Transverse colon (tissue), 4 donors: ENCODE measurements around the gene JUN. TPM values are rescaled to one million over a fixed set of nuclear protein-coding genes. Genes with fewer than 3 reads are reported as not detected.

Experiments
- DNase-seq: peaks from one replicate; pipeline ENCODE4 v3.0.0-alpha.2; 2019
- H3K27ac ChIP-seq, 4 donors: fragments of 200-600 bp; sonication (generic); 2 replicates each; pipeline ENCODE4 v1.5.1; 2016 to 2018; ENCODE audit warnings: inconsistent platforms in 4 of 4
- H3K27me3 ChIP-seq: fragments of 200-600 bp; sonication (generic); 2 replicates; pipeline ENCODE4 v1.5.1; 2017; ENCODE audit warnings: inconsistent platforms
- H3K36me3 ChIP-seq, 4 donors: fragments of 200-600 bp; sonication (generic); 2 replicates each; pipeline ENCODE4 v1.5.1; 2017 to 2019; ENCODE audit warnings: inconsistent platforms in 4 of 4
- H3K4me1 ChIP-seq, 4 donors: fragments of 200-600 bp; sonication (generic); 2 replicates each; pipeline ENCODE4 v1.5.1; 2017 to 2020; ENCODE audit warnings: inconsistent platforms in 4 of 4
- H3K4me3 ChIP-seq, 4 donors: fragments of 200-600 bp; sonication (generic); 1 replicate in 1 of 4; 2 replicates in 3 of 4; pipeline versions ENCODE4 v1.5.1 to v1.6.1; 2017 to 2019; ENCODE audit warnings: inconsistent platforms in 4 of 4
- H3K9me3 ChIP-seq, 2 donors: fragments of 200-600 bp; sonication (generic); 2 replicates each; pipeline ENCODE4 v1.5.1; 2017 to 2019; ENCODE audit warnings: inconsistent platforms in 2 of 2
- CTCF ChIP-seq, 5 experiments: fragments of 200-600 bp in 3 of 5; fragments of 450-650 bp in 2 of 5; sonication (generic) in 3 of 5; IDR thresholded peaks; 1 replicate in 2 of 5; 2 replicates in 3 of 5; pipeline ENCODE4 v1.5.1; 2016 to 2017; ENCODE audit warnings: antibody characterized with exemption in 5 of 5, inconsistent platforms in 3 of 5, mild to moderate bottlenecking in 2 of 5, moderate library complexity in 1 of 5
- EP300 ChIP-seq: sonication (generic); formaldehyde crosslinking; IDR thresholded peaks from one replicate; pipeline ENCODE4 v1.6.1; 2017; ENCODE audit warnings: antibody characterized with exemption, low read depth
- POLR2A ChIP-seq: fragments of 450-650 bp; IDR thresholded peaks from one replicate; pipeline ENCODE4 v1.6.1; 2016; ENCODE audit warnings: antibody characterized with exemption, mild to moderate bottlenecking, moderate library complexity
- POLR2AphosphoS5 ChIP-seq, 3 donors: sonication (generic); formaldehyde crosslinking; IDR thresholded peaks; one replicate each; pipeline ENCODE4 v1.6.1; 2016; ENCODE audit warnings: antibody characterized with exemption in 3 of 3
- WGBS, 2 donors: methylation state at CpG; one replicate each; pipeline ENCODE4 v1.1.5; 2018; ENCODE audit warnings: low coverage in 1 of 2; 5-methylcytosine and 5-hydroxymethylcytosine counted together
- in situ Hi-C, 4 donors: fragments of 200-750 bp; cut with MboI; loops; one replicate each; pipeline versions ENCODE4 v1.15.0 to v1.15.1; 2017; ENCODE audit warnings: low sequenced_read_pairs in 3 of 4, low pct_ligation_motif_present in 1 of 4, low pct_unique_long_range_greater_than_20kb in 1 of 4
- intact Hi-C: fragments of 100-400 bp; cut with DNase I; formaldehyde crosslinking; loops from one replicate; pipeline ENCODE4 v1.15.1; 2023; ENCODE audit warnings: low total_unique reads
- total RNA-seq, 4 donors: library from RNA; depleted of rRNA; stranded (reverse); fragments of >200 nt; gene quantifications; one replicate each; pipeline ENCODE4 v1.1.0, GENCODE V29; 2016

JUN gene
- total RNA-seq, 4 donors from 2014 or later: 315 to 440 (median 376) TPM

- no peak for TF ChIP-seq EP300
- no peak for TF ChIP-seq POLR2A
- TF ChIP-seq CTCF (IDR thresholded peaks at IDR 0.05): no peak
- TF ChIP-seq POLR2AphosphoS5 (IDR thresholded peaks at IDR 0.05): no peak
- no peaks in the 10 kb centered on the region for H3K9me3 ChIP-seq
- no peaks in the 10 kb centered on the region for H3K36me3 ChIP-seq
- WGBS, 2 donors: 54% methylated on average over 1 of the region's 1 CpG; no CpG with 5 or more reads in 1 of the 2 donors
- no peaks in the 10 kb centered on the region for H3K27me3 ChIP-seq
- DNase-seq: no peak
- peak overlapping the region; percentile 22 to 69 (median 62) for H3K27ac ChIP-seq
- H3K4me3 ChIP-seq: no peak overlapping the region
- in situ Hi-C loops (loop anchor here in 1 of 4 donors (25.0 kb wide), 1 partner anchor 938 kb away; no protein-coding TSS in a partner anchor), intact Hi-C loops (no loop called here)
- peaks cover under 1 to 12% (median 7%) of the 10 kb centered on the region in 4 donors for H3K4me1 ChIP-seq
Observed at GRCh38 chr1:58774027-58774426, 9.8 kb downstream of the JUN start.

GRCh38 chr1:58773406-58773840, 10.4 kb downstream of the JUN start:
- TF ChIP-seq EP300 (no peak), POLR2A (no peak), POLR2AphosphoS5 (IDR thresholded peaks at IDR 0.05) (no peak), CTCF (IDR thresholded peaks at IDR 0.05) (no peak)
- peak; percentile 35 for DNase-seq
- Histone ChIP-seq H3K27ac (peak overlapping the region; percentile 22 to 69 (median 62)), H3K27me3 (no peaks in the 10 kb centered on the region), H3K9me3 (no peaks in the 10 kb centered on the region), H3K4me3 (no peak overlapping the region), H3K4me1 (peaks cover 0 to 13% (median 7%) of the 10 kb centered on the region in 4 donors), H3K36me3 (no peaks in the 10 kb centered on the region)
- intact Hi-C loops (no loop called here), in situ Hi-C loops (loop anchor here in 1 of 4 donors (25.0 kb wide), 1 partner anchor 939 kb away; no protein-coding TSS in a partner anchor)
- WGBS, 2 donors: 0 to 7% methylated on average over 2 to 3 of the region's 3 CpGs

GRCh38 chr1:58769809-58770320, 14.0 kb downstream of the JUN start:
- Histone ChIP-seq H3K9me3 (no peaks in the 10 kb centered on the region), H3K36me3 (no peaks in the 10 kb centered on the region), H3K4me3 (no peak overlapping the region), H3K4me1 (peaks cover 0 to 13% (median 7%) of the 10 kb centered on the region in 4 donors), H3K27ac (no peak overlapping the region), H3K27me3 (no peaks in the 10 kb centered on the region)
- no peak for TF ChIP-seq POLR2A
- TF ChIP-seq EP300: no peak
- no peak for TF ChIP-seq POLR2AphosphoS5 (IDR thresholded peaks at IDR 0.05)
- TF ChIP-seq CTCF (IDR thresholded peaks at IDR 0.05): no peak
- 61 to 76% methylated on average over 7 to 9 of the region's 9 CpGs for WGBS, 2 donors
- intact Hi-C loops (loop anchor here (2.0 kb wide), 1 partner anchor 29 kb away; no protein-coding TSS in a partner anchor), in situ Hi-C loops (loop anchor here in 1 of 4 donors (25.0 kb wide), 1 partner anchor 942 kb away; no protein-coding TSS in a partner anchor)
- no peak for DNase-seq

- H3K4me1 ChIP-seq: peaks cover 0 to 13% (median 8%) of the 10 kb centered on the region in 4 donors
- in situ Hi-C loops: loop anchor here in 1 of 4 donors (25.0 kb wide), 1 partner anchor 943 kb away; no protein-coding TSS in a partner anchor
Observed at GRCh38 chr1:58768971-58769808, 14.7 kb downstream of the JUN start.

More at GRCh38 chr1:58768971-58769808, 14.7 kb downstream of the JUN start:
- Histone ChIP-seq H3K9me3 (no peaks in the 10 kb centered on the region), H3K27me3 (no peaks in the 10 kb centered on the region), H3K4me3 (no peak overlapping the region), H3K27ac (no peak overlapping the region), H3K36me3 (no peaks in the 10 kb centered on the region)
- intact Hi-C loops: loop anchor here (2.0 kb wide), 1 partner anchor 28 kb away; no protein-coding TSS in a partner anchor
- peak; percentile 78 for DNase-seq
- TF ChIP-seq EP300 (no peak), POLR2AphosphoS5 (IDR thresholded peaks at IDR 0.05) (no peak), CTCF (IDR thresholded peaks at IDR 0.05) (peak; percentile 59 to 87 (median 85)), POLR2A (no peak)
- WGBS, 2 donors: 48 to 51% methylated on average over 12 to 22 of the region's 22 CpGs
